Panc1 (cell line): ENCODE data around the gene STK32C. TPM values are rescaled to one million over a fixed set of nuclear protein-coding genes. Genes with fewer than 3 reads are reported as not detected.

Experiments used
- ATAC-seq: fragments of 200-7000 bp; cut with Tn5 transposase; 2 replicates; pipeline ENCODE4 v1.9.1; 2020; ENCODE audit warnings: mild to moderate bottlenecking, moderate library complexity
- BruUV-seq: library from RNA; stranded (reverse); fragments of 400-500 nt; replicated peaks from 2 replicates; lab custom pipeline; 2021; lab: Mats Ljungman, UMichigan
- CTCF ChIA-PET: fragments of 300-600 bp; sonication (Branson Sonifier 250); formaldehyde crosslinking; loops from one replicate; lab custom pipeline; 2022; ENCODE audit warnings: antibody characterized with exemption; lab: Charles Lee
- POLR2A ChIA-PET: fragments of 300-600 bp; sonication (Branson Sonifier 250); formaldehyde crosslinking; loops from one replicate; lab custom pipeline; 2022; ENCODE audit warnings: antibody characterized with exemption; lab: Charles Lee
- DNase-seq: peaks from one replicate; pipeline ENCODE4 v3.0.0-alpha.2; 2010; ENCODE audit warnings: low read depth, low spot score
- H3K27ac ChIP-seq: 2 replicates; pipeline ENCODE4 v1.5.1; 2011; ENCODE audit warnings: mild to moderate bottlenecking, low read length, inconsistent platforms
- H3K27me3 ChIP-seq: fragments of 200-500 bp; sonication (Bioruptor generic); 2 replicates; pipeline ENCODE4 v1.6.0; 2014; ENCODE audit warnings: low read length, inconsistent platforms; ENCODE audit not compliant: control insufficient read depth, insufficient read depth
- H3K36me3 ChIP-seq: fragments of 200-500 bp; sonication (Bioruptor generic); 2 replicates; pipeline ENCODE4 v1.5.1; 2014; ENCODE audit warnings: inconsistent platforms, mild to moderate bottlenecking, low read length, moderate library complexity; ENCODE audit not compliant: control insufficient read depth, insufficient read depth
- H3K4me1 ChIP-seq: 2 replicates; pipeline ENCODE4 v1.5.1; 2011; ENCODE audit warnings: inconsistent platforms, mild to moderate bottlenecking, low read length, moderate library complexity; ENCODE audit not compliant: control insufficient read depth, insufficient read depth
- H3K4me3 ChIP-seq, 2 experiments: 2 replicates each; pipeline ENCODE4 v1.5.1; 2011 to 2012; ENCODE audit warnings: low read depth in 2 of 2, low read length in 2 of 2, mild to moderate bottlenecking in 2 of 2, inconsistent platforms in 1 of 2, moderate library complexity in 1 of 2
- H3K9me3 ChIP-seq: fragments of 200-500 bp; sonication (Bioruptor generic); 2 replicates; pipeline ENCODE4 v1.5.1; 2014; ENCODE audit warnings: low read depth, mild to moderate bottlenecking, inconsistent platforms, low read length, moderate library complexity; ENCODE audit not compliant: control insufficient read depth, insufficient read depth
- CTCF ChIP-seq: fragments of 450-650 bp; IDR thresholded peaks from 2 replicates; pipeline ENCODE4 v1.5.1; 2017; ENCODE audit warnings: mild to moderate bottlenecking
- POLR2AphosphoS5 ChIP-seq: IDR thresholded peaks from 2 replicates; pipeline ENCODE4 v1.6.1; 2012; ENCODE audit warnings: mild to moderate bottlenecking, low read depth, low read length, moderate library complexity
- REST ChIP-seq, 2 experiments: IDR thresholded peaks; 2 replicates each; pipeline ENCODE4 v1.6.1; 2011 to 2012; ENCODE audit warnings: low read depth in 2 of 2, control low read depth in 1 of 2, low read length in 1 of 2, mild to moderate bottlenecking in 1 of 2, moderate library complexity in 1 of 2; ENCODE audit not compliant: insufficient read depth in 1 of 2
- SIN3A ChIP-seq: IDR thresholded peaks from 2 replicates; pipeline ENCODE4 v1.6.1; 2012; ENCODE audit warnings: low read depth, mild to moderate bottlenecking, low read length, moderate library complexity, borderline replicate concordance; ENCODE audit not compliant: insufficient read depth
- TCF7L2 ChIP-seq: IDR thresholded peaks from 2 replicates; pipeline ENCODE4 v1.6.1; 2011; ENCODE audit warnings: mild to moderate bottlenecking, low read depth, low read length, inconsistent platforms
- in situ Hi-C: cut with HindIII; loops from 2 replicates; pipeline ENCODE4 v1.10.0; 2016; ENCODE audit warnings: low sequenced_read_pairs, low pct_unique_long_range_greater_than_20kb
- intact Hi-C: fragments of 100-400 bp; cut with micrococcal nuclease; formaldehyde crosslinking; loops from one replicate; pipeline ENCODE4 v1.10.0; 2022; ENCODE audit not compliant: unreplicated experiment
- total RNA-seq: library from RNA; stranded (reverse); gene quantifications from one replicate; pipeline ENCODE4 v1.2.1, GENCODE V29; 2021; ENCODE audit not compliant: unreplicated experiment

STK32C gene
- total RNA-seq, 1 experiment from 2014 or later, result 53.7 TPM

GRCh38 chr10:132240156-132240555 lies 67.6 kb downstream of the STK32C start:
- TF ChIP-seq POLR2AphosphoS5 (no peak), TCF7L2 (no peak), CTCF (no peak), REST (IDR thresholded peaks at IDR 0.05; ENCODE audit: insufficient read depth in 1 of 2, low read depth in 2 of 2, low read length in 1 of 2) (no peak), SIN3A (no peak)
- H3K27me3 ChIP-seq, result no peaks in the 10 kb centered on the region
- in situ Hi-C loops, result no loop called here
- ATAC-seq (no peak), DNase-seq (no peak)
- no peaks in the 10 kb centered on the region for H3K4me1 ChIP-seq
- no peaks in the 10 kb centered on the region for H3K36me3 ChIP-seq
- BruUV-seq, result no TSS peak
- no peaks in the 10 kb centered on the region for H3K9me3 ChIP-seq
- ChIA-PET CTCF (no interaction called here), POLR2A (no interaction called here)
- intact Hi-C loops, result no loop called here
- no peak overlapping the region for H3K4me3 ChIP-seq
- no peak overlapping the region for H3K27ac ChIP-seq

GRCh38 chr10:132239126-132240031 lies 68.4 kb downstream of the STK32C start:
- Histone ChIP-seq H3K36me3 (no peaks in the 10 kb centered on the region), H3K27me3 (no peaks in the 10 kb centered on the region), H3K9me3 (no peaks in the 10 kb centered on the region), H3K27ac (no peak overlapping the region), H3K4me1 (no peaks in the 10 kb centered on the region), H3K4me3 (no peak overlapping the region)
- CTCF ChIA-PET, result no interaction called here
- intact Hi-C loops, result no loop called here
- DNase-seq (no peak), ATAC-seq (no peak)
- TF ChIP-seq CTCF, result no peak
- no peak for TF ChIP-seq REST (IDR thresholded peaks at IDR 0.05; ENCODE audit: insufficient read depth in 1 of 2, low read depth in 2 of 2, low read length in 1 of 2)
- TF ChIP-seq POLR2AphosphoS5, result no peak
- TF ChIP-seq TCF7L2, result no peak
- no peak for TF ChIP-seq SIN3A
- no TSS peak for BruUV-seq
- POLR2A ChIA-PET, result no interaction called here
- in situ Hi-C loops, result no loop called here
